Calu3 (cell line): ENCODE data around the gene ALOX12B. TPM values are rescaled to one million over a fixed set of nuclear protein-coding genes. Genes with fewer than 3 reads are reported as not detected.

Source experiments
- BruUV-seq: library from RNA; stranded (reverse); fragments of 400-500 nt; replicated peaks from 2 replicates; lab custom pipeline; 2021; lab: Mats Ljungman, UMichigan
- CTCF ChIA-PET: fragments of 300-600 bp; sonication (Branson Sonifier 250); formaldehyde crosslinking; loops from one replicate; lab custom pipeline; 2022; ENCODE audit warnings: antibody characterized with exemption; lab: Charles Lee
- DNase-seq: peaks from one replicate; pipeline ENCODE4 v3.0.0; 2022
- H3K27ac Mint-ChIP-seq: one replicate; pipeline ENCODE4 v1.8.0; 2022; ENCODE audit warnings: mixed read lengths; ENCODE audit not compliant: unreplicated experiment
- H3K27me3 Mint-ChIP-seq: one replicate; pipeline ENCODE4 v1.8.0; 2022; ENCODE audit warnings: mixed read lengths; ENCODE audit not compliant: unreplicated experiment
- H3K36me3 Mint-ChIP-seq: one replicate; pipeline ENCODE4 v1.8.0; 2022; ENCODE audit warnings: mild to moderate bottlenecking, moderate library complexity, mixed read lengths; ENCODE audit not compliant: insufficient read depth, unreplicated experiment
- H3K4me1 Mint-ChIP-seq: one replicate; pipeline ENCODE4 v1.8.0; 2022; ENCODE audit warnings: mild to moderate bottlenecking, low read depth, mixed read lengths; ENCODE audit not compliant: unreplicated experiment
- H3K4me3 Mint-ChIP-seq: one replicate; pipeline ENCODE4 v1.8.0; 2022; ENCODE audit warnings: mild to moderate bottlenecking, low read depth, moderate library complexity, mixed read lengths; ENCODE audit not compliant: unreplicated experiment
- H3K9me3 Mint-ChIP-seq: one replicate; pipeline ENCODE4 v1.8.0; 2022; ENCODE audit warnings: low read depth, mixed read lengths; ENCODE audit not compliant: unreplicated experiment
- CTCF ChIP-seq: fragments of 200-600 bp; IDR thresholded peaks from one replicate; pipeline ENCODE4 v1.8.0; 2022; ENCODE audit warnings: antibody characterized with exemption; ENCODE audit not compliant: unreplicated experiment
- intact Hi-C: fragments of 100-400 bp; cut with micrococcal nuclease; formaldehyde crosslinking; loops from one replicate; pipeline ENCODE4 v1.10.0; 2022; ENCODE audit not compliant: unreplicated experiment
- total RNA-seq: library from RNA; stranded (reverse); gene quantifications from 2 replicates; pipeline ENCODE4 v1.2.3, GENCODE V29; 2022

ALOX12B gene
- total RNA-seq, 1 experiment from 2014 or later = not detected

GRCh38 chr17:8060274-8060673, 27.2 kb downstream of the ALOX12B start:
- BruUV-seq = no TSS peak
- Mint-ChIP-seq H3K27ac (no peak overlapping the region), H3K27me3 (peaks cover 75% of the 10 kb centered on the region), H3K36me3 (no peaks in the 10 kb centered on the region), H3K9me3 (no peaks in the 10 kb centered on the region), H3K4me3 (no peak overlapping the region), H3K4me1 (peaks cover 25% of the 10 kb centered on the region)
- peak; percentile 23 for TF ChIP-seq CTCF
- CTCF ChIA-PET = interaction anchor here (0.6 to 1.7 kb wide), 10 partner anchors 9 to 317 kb away, joined by 3 to 11 read pairs (median 4); partner anchors contain the start of genes ALOXE3 and KRABD2
- intact Hi-C loops = loop anchor here (5.0 kb wide), 1 partner anchor 57 kb away; the partner anchor contains the start of gene ALOXE3
- DNase-seq = peak; percentile 67

GRCh38 chr17:8059131-8059530, 28.4 kb downstream of the ALOX12B start:
- Mint-ChIP-seq H3K4me3 (no peak overlapping the region), H3K27ac (no peak overlapping the region), H3K36me3 (no peaks in the 10 kb centered on the region), H3K9me3 (no peaks in the 10 kb centered on the region), H3K27me3 (peaks cover 71% of the 10 kb centered on the region), H3K4me1 (peaks cover 25% of the 10 kb centered on the region)
- intact Hi-C loops = no loop called here
- no peak for TF ChIP-seq CTCF
- CTCF ChIA-PET = interaction anchor here (0.7 to 1.7 kb wide), 3 partner anchors 10 to 834 kb away, joined by 3 to 11 read pairs (median 5); no protein-coding TSS in a partner anchor
- no TSS peak for BruUV-seq
- DNase-seq = no peak

GRCh38 chr17:8057691-8058114, 29.8 kb downstream of the ALOX12B start:
- Mint-ChIP-seq H3K36me3 (no peaks in the 10 kb centered on the region), H3K27me3 (peaks cover 57% of the 10 kb centered on the region), H3K27ac (no peak overlapping the region), H3K4me3 (no peak overlapping the region), H3K9me3 (no peaks in the 10 kb centered on the region), H3K4me1 (peaks cover 20% of the 10 kb centered on the region)
- intact Hi-C loops = no loop called here
- CTCF ChIA-PET = interaction anchor here (0.8 to 1.8 kb wide), 6 partner anchors 16 to 174 kb away, joined by 3 to 5 read pairs (median 4); partner anchors contain the start of gene RNF227
- BruUV-seq = no TSS peak
- peak; percentile 55 for DNase-seq
- peak; percentile 40 for TF ChIP-seq CTCF

- no peaks in the 10 kb centered on the region for H3K36me3 Mint-ChIP-seq
- CTCF ChIA-PET = interaction anchor here (1.1 to 1.8 kb wide), 6 partner anchors 16 to 142 kb away, joined by 3 to 5 read pairs (median 4); partner anchors contain the start of gene RNF227
- H3K27ac Mint-ChIP-seq = no peak overlapping the region
- TF ChIP-seq CTCF = no peak
- H3K27me3 Mint-ChIP-seq = peaks cover 51% of the 10 kb centered on the region
- H3K9me3 Mint-ChIP-seq = no peaks in the 10 kb centered on the region
- no peak for DNase-seq
- no TSS peak for BruUV-seq
- intact Hi-C loops = no loop called here
- no peak overlapping the region for H3K4me3 Mint-ChIP-seq
- H3K4me1 Mint-ChIP-seq = peaks cover 14% of the 10 kb centered on the region
These were observed 30.4 kb downstream of the ALOX12B start for GRCh38 chr17:8056976-8057625.
